ENCODE data around the gene SLC2A4RG. TPM values are rescaled to one million over a fixed set of nuclear protein-coding genes. Genes with fewer than 3 reads are reported as not detected.

SLC2A4RG gene
- total RNA-seq, 1 donor from 2014 or later = 65.6 TPM

DNA sequence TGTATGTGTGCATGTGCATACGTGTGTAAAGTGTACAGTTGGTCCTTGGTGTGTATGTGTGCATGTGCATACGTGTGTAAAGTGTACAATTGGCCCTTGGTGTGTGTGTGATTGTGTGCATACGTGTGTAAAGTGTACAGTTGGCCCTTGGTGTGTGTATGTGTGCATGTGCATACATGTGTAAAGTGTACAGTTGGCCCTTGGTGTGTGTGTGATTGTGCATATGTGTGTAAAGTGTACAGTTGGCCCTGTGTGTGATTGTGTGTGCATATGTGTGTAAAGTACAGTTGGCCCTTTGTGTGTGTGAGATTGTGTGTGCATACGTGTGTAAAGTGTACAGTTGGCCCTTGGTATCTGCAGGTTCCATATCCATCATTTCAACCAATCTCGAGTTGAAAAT is 8.2 kb upstream of the SLC2A4RG start:
- Histone ChIP-seq H3K27me3 (ENCODE audit: insufficient read depth, low read length) (no peaks in the 10 kb centered on the region), H4K20me1 (ENCODE audit: insufficient read depth, low read length) (peaks cover 63% of the 10 kb centered on the region), H3K4me1 (ENCODE audit: insufficient read depth, low read length) (no peaks in the 10 kb centered on the region), H3K9ac (ENCODE audit: low read length) (no peak overlapping the region), H2AFZ (ENCODE audit: low read depth, low read length) (no peak overlapping the region), H3K79me2 (ENCODE audit: insufficient read depth, low read length) (peaks cover 63% of the 10 kb centered on the region), H3K27ac (ENCODE audit: low read depth, low read length) (no peak overlapping the region), H3K36me3 (ENCODE audit: insufficient read depth, low read length) (peaks cover 3% of the 10 kb centered on the region), H3K4me3 (ENCODE audit: insufficient read depth, low read depth, low read length) (no peak overlapping the region), H3K4me2 (ENCODE audit: low read length) (no peak overlapping the region), H3K9me3 (ENCODE audit: insufficient read depth, low read depth, low read length) (no peaks in the 10 kb centered on the region)
- no peak for TF ChIP-seq EZH2 (IDR thresholded peaks at IDR 0.05; ENCODE audit: insufficient read depth, low read length)
- TF ChIP-seq, protein P1, sequence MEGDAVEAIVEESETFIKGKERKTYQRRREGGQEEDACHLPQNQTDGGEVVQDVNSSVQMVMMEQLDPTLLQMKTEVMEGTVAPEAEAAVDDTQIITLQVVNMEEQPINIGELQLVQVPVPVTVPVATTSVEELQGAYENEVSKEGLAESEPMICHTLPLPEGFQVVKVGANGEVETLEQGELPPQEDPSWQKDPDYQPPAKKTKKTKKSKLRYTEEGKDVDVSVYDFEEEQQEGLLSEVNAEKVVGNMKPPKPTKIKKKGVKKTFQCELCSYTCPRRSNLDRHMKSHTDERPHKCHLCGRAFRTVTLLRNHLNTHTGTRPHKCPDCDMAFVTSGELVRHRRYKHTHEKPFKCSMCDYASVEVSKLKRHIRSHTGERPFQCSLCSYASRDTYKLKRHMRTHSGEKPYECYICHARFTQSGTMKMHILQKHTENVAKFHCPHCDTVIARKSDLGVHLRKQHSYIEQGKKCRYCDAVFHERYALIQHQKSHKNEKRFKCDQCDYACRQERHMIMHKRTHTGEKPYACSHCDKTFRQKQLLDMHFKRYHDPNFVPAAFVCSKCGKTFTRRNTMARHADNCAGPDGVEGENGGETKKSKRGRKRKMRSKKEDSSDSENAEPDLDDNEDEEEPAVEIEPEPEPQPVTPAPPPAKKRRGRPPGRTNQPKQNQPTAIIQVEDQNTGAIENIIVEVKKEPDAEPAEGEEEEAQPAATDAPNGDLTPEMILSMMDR (IDR thresholded peaks at IDR 0.05; ENCODE audit: insufficient read depth, low read depth, low read length) = no peak
- FAIRE-seq (no peak), DNase-seq (ENCODE audit: low read depth) (no peak)
- H3K27ac Mint-ChIP-seq (ENCODE audit: unreplicated experiment) = no peak overlapping the region
- peaks cover 19% of the 10 kb centered on the region for H3K36me3 Mint-ChIP-seq (ENCODE audit: low read depth, unreplicated experiment)
- H3K9me3 Mint-ChIP-seq (ENCODE audit: unreplicated experiment) = peaks cover 3% of the 10 kb centered on the region
- H3K4me3 Mint-ChIP-seq (ENCODE audit: unreplicated experiment) = no peak overlapping the region
- no peaks in the 10 kb centered on the region for H3K27me3 Mint-ChIP-seq (ENCODE audit: low read depth, unreplicated experiment)
- peaks cover 10% of the 10 kb centered on the region for H3K4me1 Mint-ChIP-seq (ENCODE audit: low read depth, unreplicated experiment)

DNA sequence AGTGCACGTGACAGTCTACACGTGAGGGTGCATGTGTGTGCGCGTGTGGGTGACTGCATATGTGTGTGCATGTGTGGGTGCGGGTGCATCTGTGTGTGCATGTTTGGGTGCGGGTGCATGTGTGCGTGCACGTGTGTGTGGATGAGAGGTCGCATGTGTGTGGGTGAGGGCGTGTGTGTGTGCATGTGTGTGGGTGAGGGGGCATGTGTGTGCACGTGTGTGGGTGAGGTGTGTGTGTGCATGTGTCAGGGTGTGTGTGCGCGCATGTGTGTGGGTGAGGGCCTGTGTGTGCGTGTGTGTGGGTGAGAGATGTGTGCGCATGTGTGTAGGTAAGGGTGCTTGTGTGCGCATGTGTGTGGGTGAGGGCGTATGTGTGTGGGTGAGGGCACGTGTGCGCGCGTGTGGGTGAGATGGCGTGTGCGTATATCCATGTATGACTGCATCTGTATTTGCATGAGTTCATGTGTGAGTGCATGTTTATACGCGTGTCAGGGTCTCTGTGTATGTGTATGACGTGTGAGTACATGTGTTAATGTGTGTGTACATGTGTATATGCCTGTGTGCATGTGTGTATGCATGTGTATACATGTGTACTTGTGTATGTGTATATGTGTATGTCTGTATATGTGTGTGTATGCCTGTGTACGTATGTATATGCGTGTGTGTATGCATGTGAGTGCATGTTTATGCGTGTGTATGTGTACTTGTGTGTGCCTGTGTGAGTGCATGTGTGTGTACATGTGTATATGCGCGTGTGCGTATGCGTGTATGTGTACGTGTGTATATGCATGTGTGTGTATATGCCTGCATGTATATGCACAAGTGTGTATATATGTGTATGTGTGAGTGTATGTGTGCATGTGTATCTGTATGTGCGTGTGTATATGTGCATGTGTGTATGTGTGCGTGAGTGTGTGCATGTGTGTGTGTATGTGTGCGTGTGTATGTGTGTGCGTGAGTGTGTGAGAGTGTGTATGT is 7.2 kb upstream of the SLC2A4RG start:
- FAIRE-seq (no peak), DNase-seq (ENCODE audit: low read depth) (no peak)
- Mint-ChIP-seq H3K9me3 (ENCODE audit: unreplicated experiment) (no peaks in the 10 kb centered on the region), H3K27ac (ENCODE audit: unreplicated experiment) (no peak overlapping the region), H3K4me1 (ENCODE audit: low read depth, unreplicated experiment) (peaks cover 10% of the 10 kb centered on the region), H3K4me3 (ENCODE audit: unreplicated experiment) (no peak overlapping the region), H3K36me3 (ENCODE audit: low read depth, unreplicated experiment) (peaks cover 18% of the 10 kb centered on the region), H3K27me3 (ENCODE audit: low read depth, unreplicated experiment) (no peaks in the 10 kb centered on the region)
- peaks cover 3% of the 10 kb centered on the region for H3K36me3 ChIP-seq (ENCODE audit: insufficient read depth, low read length)
- peaks cover 73% of the 10 kb centered on the region for H4K20me1 ChIP-seq (ENCODE audit: insufficient read depth, low read length)
- H3K27me3 ChIP-seq (ENCODE audit: insufficient read depth, low read length) = no peaks in the 10 kb centered on the region
- H3K4me2 ChIP-seq (ENCODE audit: low read length) = no peak overlapping the region
- TF ChIP-seq, protein P1 (IDR thresholded peaks at IDR 0.05; ENCODE audit: insufficient read depth, low read depth, low read length) = no peak
- no peak for TF ChIP-seq EZH2 (IDR thresholded peaks at IDR 0.05; ENCODE audit: insufficient read depth, low read length)
- no peak overlapping the region for H2AFZ ChIP-seq (ENCODE audit: low read depth, low read length)
- H3K79me2 ChIP-seq (ENCODE audit: insufficient read depth, low read length) = peaks cover 53% of the 10 kb centered on the region
- no peak overlapping the region for H3K9ac ChIP-seq (ENCODE audit: low read length)
- H3K4me3 ChIP-seq (ENCODE audit: insufficient read depth, low read depth, low read length) = no peak overlapping the region
- H3K4me1 ChIP-seq (ENCODE audit: insufficient read depth, low read length) = no peaks in the 10 kb centered on the region
- no peak overlapping the region for H3K27ac ChIP-seq (ENCODE audit: low read depth, low read length)
- H3K9me3 ChIP-seq (ENCODE audit: insufficient read depth, low read depth, low read length) = no peaks in the 10 kb centered on the region

DNA sequence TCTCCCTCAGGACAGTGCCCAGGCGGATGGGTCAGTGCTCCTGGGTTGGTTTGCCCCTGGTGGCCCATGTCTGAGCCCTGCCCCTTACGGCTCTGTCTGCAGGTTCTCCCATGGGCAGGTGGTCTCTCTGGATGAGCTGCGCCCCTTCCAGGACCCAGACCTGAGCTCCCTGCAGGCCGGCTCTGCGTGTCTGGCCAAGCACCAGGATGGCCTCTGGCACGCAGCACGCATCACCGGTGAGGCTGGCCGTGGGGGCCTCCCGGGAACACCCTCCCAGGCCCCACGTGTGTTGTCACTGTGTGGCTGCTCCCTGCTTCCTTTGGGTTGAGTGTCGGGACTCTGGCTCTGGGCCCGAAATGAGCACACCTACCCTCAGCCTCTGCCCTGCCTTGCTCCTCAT is 6.5 kb upstream of the SLC2A4RG start:
- H3K4me1 Mint-ChIP-seq (ENCODE audit: low read depth, unreplicated experiment) = peaks cover 7% of the 10 kb centered on the region
- no peaks in the 10 kb centered on the region for H3K27me3 Mint-ChIP-seq (ENCODE audit: low read depth, unreplicated experiment)
- Histone ChIP-seq H3K4me2 (ENCODE audit: low read length) (no peak overlapping the region), H3K36me3 (ENCODE audit: insufficient read depth, low read length) (peaks cover 3% of the 10 kb centered on the region), H3K27ac (ENCODE audit: low read depth, low read length) (no peak overlapping the region), H3K9ac (ENCODE audit: low read length) (no peak overlapping the region), H3K9me3 (ENCODE audit: insufficient read depth, low read depth, low read length) (no peaks in the 10 kb centered on the region), H4K20me1 (ENCODE audit: insufficient read depth, low read length) (peaks cover 68% of the 10 kb centered on the region), H2AFZ (ENCODE audit: low read depth, low read length) (no peak overlapping the region), H3K4me3 (ENCODE audit: insufficient read depth, low read depth, low read length) (no peak overlapping the region), H3K79me2 (ENCODE audit: insufficient read depth, low read length) (peaks cover 47% of the 10 kb centered on the region), H3K4me1 (ENCODE audit: insufficient read depth, low read length) (no peaks in the 10 kb centered on the region), H3K27me3 (ENCODE audit: insufficient read depth, low read length) (no peaks in the 10 kb centered on the region)
- H3K27ac Mint-ChIP-seq (ENCODE audit: unreplicated experiment) = no peak overlapping the region
- H3K9me3 Mint-ChIP-seq (ENCODE audit: unreplicated experiment) = no peaks in the 10 kb centered on the region
- no peak overlapping the region for H3K4me3 Mint-ChIP-seq (ENCODE audit: unreplicated experiment)
- TF ChIP-seq, protein P1 (IDR thresholded peaks at IDR 0.05; ENCODE audit: insufficient read depth, low read depth, low read length) = no peak
- no peak for TF ChIP-seq EZH2 (IDR thresholded peaks at IDR 0.05; ENCODE audit: insufficient read depth, low read length)
- FAIRE-seq (no peak), DNase-seq (ENCODE audit: low read depth) (no peak)
- H3K36me3 Mint-ChIP-seq (ENCODE audit: low read depth, unreplicated experiment) = peaks cover 15% of the 10 kb centered on the region
